SIG-M5 treated with dmso at 0.1 percent for 504 hours (cell line): Measurements from ENCODE around the gene THYN1.
"Not testable (repeated sequence)": the region's sequence is repeated elsewhere in the genome, so short reads cannot be mapped to it uniquely, and the experiment has no call there.

Experiments
- DNase-seq: peaks from one replicate; lab custom pipeline; 2025; ENCODE audit not compliant: unreplicated experiment; lab: John Stamatoyannopoulos, UW

THYN1 gene

GRCh38 chr11:134275534-134276395 lies 22.6 kb upstream of the THYN1 start, which contains the start of gene GLB1L3:
Gene GLB1L3 (plus strand): TSS chr11:134276379. CDS start chr11:134276741, 362 bp downstream.
- peak; percentile 5 for DNase-seq

DNA sequence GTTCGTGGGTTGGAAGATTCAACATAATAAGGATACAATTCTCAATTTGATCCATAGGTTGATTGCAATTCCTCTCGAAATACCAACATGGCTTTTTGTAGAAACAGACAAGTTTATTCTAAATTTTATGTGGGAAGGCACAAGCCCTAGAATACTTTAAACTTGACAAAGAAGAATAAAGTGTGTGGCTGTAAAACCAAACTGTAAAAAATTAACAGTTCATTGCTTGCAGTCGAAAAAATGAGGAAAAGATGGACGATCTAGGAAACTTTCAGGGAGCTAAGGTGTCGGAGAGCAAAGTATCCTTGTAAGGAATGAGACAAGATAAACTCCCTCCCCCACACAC lies 22.0 kb upstream of the THYN1 start:
- no peak for DNase-seq

- DNase-seq = no peak
Measured at GRCh38 chr11:134273317-134273712, 20.2 kb upstream of the THYN1 start.

DNA sequence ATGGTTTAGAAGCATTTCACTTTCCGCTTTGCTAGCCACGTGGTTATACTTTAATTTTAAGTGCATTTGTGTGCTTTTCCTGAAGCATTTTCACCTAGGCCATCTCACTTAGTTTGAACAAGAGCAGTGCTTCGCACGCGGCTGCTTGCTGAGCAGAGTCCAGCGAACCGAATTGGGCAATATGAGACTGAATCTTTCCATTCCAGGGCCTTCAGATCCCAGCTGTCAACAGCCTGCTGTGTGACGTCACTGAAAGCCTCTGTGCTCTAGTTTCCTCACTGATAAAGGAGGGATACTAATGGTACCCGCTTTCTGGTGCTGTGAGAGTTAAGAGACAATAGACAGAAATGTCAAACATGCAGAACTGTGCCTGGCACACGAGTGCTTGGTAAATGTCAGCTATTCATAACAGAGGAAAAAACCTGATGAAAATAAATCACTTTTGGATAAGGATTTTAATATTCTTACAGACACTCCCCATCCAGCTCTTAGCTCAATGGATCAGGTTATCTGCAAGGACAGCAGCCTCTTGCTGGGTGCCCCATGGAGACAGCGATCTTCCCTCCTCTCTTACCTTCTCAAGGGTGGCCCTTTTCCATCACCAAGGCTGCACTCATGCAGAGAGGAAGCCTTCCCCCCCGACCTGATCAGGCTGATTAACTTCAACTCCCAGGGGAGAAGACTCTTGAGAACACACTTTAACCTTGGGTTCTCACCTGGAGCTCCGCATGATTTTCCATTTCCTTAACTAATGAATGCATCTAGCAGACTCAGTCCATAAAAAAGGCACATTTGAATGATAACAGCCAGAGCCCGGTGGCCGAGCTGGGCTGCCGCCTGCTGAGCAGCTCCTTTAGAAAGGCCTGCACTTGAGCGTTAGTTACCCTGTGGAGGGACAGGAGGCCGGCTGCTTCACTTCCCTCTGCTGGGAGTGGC lies 19.5 kb upstream of the THYN1 start:
- no peak for DNase-seq

- no peak for DNase-seq
Measured at GRCh38 chr11:134271978-134272377, 18.8 kb upstream of the THYN1 start.

- no peak for DNase-seq
Measured at GRCh38 chr11:134270250-134270714, 17.1 kb upstream of the THYN1 start.

DNA sequence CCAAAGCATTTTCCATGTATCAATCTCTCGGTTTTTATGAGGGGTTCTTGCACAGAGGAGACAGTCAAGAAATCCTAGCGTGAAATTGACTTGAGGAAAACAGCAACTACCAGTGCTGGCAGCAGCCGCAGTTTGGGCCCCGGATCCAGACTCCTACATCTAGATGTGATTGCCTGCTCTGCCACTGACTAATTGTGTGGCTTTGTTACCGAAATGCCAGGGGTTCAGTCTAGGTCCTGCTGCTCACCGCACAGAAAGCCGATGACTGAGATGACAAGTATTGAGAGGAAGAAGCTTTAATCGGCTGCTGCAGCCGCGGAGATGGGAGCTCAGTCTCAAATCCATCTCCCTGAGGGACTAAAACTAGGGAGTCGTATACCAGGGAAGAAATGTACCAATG lies 14.8 kb upstream of the THYN1 start:
- DNase-seq = no peak

GRCh38 chr11:134267461-134267860 lies 14.3 kb upstream of the THYN1 start:
- DNase-seq = no peak

GRCh38 chr11:134266841-134267251 lies 13.7 kb upstream of the THYN1 start:
- peak; percentile 15 for DNase-seq

DNA sequence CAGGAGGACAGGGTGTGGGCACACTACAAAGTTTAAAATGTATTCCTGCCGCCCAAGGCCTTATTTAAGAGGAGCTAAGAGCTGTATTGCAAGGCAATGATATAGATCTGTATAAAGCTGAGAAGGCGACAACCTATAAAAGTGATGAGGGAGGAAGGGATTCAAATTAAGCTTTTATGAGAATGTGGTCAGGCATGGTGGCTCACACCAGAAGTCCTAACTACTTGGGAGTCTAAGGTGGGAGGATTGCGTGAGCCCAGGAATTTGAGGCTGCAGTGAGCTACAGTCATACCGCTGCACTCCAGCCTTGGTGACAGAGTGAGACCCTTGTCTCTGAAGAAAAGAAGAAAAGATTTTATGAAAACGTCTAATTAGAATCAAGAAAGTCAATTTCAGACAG lies 13.3 kb upstream of the THYN1 start:
- no peak for DNase-seq

- DNase-seq = no peak
Measured at GRCh38 chr11:134264966-134265764, 12.0 kb upstream of the THYN1 start.

GRCh38 chr11:134261626-134262488 lies 8.7 kb upstream of the THYN1 start:
- DNase-seq = peak; percentile 6

GRCh38 chr11:134260983-134261382 lies 7.8 kb upstream of the THYN1 start:
- no peak for DNase-seq

DNA sequence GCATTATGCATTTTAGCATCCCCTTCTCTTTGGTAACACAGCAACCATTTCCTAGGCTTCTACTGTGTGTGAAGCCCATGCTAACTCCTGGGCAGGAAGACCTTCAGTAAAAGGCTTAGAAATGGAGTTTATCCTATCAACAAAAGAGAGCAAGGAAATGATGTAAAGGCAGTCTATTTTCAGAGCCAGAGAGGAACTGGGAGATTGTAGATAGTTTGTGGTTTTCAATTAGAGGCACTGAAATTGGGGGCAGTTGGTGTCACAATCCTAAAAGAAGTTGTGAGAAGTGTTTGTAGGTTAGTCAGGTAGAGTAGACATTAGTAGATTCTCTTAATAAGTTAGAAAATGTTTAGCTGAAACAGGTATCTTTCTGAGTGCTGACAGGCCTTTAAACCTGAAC lies 7.4 kb upstream of the THYN1 start:
- DNase-seq = peak; percentile 69

DNA sequence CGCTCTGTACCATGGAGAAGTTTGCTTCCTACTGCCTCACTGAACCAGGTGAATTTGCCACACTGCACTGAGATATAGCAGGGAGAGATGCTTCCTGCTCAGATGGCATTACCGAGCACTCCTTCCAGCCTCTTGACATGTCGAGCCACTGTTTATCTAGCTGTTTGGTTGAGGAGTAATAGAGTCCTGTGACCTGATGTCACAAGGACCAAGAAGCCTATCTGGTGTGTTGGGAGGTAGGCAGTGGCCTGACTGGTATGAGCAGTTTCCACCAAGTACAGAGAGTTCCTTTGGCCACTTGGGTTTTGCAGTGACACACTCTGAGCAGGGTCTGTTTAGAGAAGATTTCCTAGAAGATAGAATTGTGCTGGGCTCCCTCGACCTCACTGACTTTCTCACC lies 5.4 kb upstream of the THYN1 start:
- no peak for DNase-seq

GRCh38 chr11:134257101-134257500 lies 3.9 kb upstream of the THYN1 start:
- DNase-seq = no peak

- not testable (repeated sequence) for DNase-seq
Measured at GRCh38 chr11:134255184-134255561, 2.0 kb upstream of the THYN1 start.

DNA sequence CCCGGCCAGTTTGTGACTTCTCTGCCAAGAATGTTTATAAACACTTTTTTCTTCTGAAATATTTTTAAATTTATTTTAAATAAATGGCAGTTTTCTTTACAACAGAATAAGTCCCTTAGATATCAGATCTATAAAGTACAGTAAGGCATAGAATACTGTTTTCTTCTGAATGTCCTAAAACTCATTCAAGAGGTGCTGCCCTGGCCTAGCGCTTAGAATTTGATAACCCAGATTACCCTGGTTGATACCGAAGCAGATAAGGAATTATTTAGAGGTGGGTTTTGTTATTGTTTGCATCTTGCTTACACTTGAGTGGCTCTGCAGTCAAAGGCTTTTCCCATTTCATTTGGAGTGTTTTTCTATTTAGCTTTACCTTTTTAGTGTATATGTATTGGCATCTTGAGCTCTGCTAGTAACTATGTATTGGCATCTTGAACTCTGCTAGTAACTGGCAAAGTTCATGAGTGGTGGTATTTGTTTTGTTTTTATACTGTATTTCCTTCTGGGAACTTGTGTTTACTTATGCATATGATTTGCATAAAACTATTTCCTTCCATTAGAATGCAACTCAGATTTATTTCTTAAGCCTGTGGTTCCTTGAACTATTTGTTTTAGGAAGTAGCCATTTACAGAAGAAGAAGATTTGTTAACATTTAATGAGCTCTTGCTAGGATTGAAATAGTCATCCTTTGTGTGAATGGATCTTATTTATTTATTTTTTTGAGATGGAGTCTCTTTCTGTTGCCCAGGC lies 1.5 kb upstream of the THYN1 start:
- DNase-seq = no peak
